Measurements from ENCODE around the gene RAB40B.

DNA sequence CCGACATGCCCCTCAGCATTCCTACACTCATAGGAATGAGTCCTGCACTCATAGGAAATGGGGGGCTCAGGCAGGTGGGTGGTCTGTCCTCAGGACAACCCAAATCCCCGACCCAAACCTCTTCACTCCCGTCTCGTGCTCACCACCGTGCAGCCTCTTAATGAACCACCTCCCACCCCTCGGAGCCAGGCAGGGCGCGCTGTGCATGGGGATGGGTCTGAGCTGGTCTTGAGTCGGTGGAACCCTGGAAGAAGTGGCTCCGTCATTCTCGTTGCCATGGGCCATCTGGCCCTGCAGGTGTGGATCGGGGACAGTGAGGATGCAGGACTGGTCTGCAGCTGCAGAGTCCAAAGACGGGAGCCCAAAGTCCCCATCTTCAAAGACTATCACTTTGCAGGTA is 6.4 kb upstream of the RAB40B start:
- no peak for TF ChIP-seq EZH2 (optimal IDR thresholded peaks at IDR 0.05; ENCODE audit: low read depth, low read length)
- TF ChIP-seq, protein P1, sequence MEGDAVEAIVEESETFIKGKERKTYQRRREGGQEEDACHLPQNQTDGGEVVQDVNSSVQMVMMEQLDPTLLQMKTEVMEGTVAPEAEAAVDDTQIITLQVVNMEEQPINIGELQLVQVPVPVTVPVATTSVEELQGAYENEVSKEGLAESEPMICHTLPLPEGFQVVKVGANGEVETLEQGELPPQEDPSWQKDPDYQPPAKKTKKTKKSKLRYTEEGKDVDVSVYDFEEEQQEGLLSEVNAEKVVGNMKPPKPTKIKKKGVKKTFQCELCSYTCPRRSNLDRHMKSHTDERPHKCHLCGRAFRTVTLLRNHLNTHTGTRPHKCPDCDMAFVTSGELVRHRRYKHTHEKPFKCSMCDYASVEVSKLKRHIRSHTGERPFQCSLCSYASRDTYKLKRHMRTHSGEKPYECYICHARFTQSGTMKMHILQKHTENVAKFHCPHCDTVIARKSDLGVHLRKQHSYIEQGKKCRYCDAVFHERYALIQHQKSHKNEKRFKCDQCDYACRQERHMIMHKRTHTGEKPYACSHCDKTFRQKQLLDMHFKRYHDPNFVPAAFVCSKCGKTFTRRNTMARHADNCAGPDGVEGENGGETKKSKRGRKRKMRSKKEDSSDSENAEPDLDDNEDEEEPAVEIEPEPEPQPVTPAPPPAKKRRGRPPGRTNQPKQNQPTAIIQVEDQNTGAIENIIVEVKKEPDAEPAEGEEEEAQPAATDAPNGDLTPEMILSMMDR (IDR thresholded peaks at IDR 0.05; ENCODE audit: low read length) = no peak
- TF ChIP-seq EZH2phosphoT487 (IDR thresholded peaks at IDR 0.05; ENCODE audit: low read length) = no peak
